ENCODE data around the gene MIF4GD. TPM values are rescaled to one million over a fixed set of nuclear protein-coding genes. Genes with fewer than 3 reads are reported as not detected.

MIF4GD gene
- total RNA-seq, 1 donor from 2014 or later = 19.0 TPM

DNA sequence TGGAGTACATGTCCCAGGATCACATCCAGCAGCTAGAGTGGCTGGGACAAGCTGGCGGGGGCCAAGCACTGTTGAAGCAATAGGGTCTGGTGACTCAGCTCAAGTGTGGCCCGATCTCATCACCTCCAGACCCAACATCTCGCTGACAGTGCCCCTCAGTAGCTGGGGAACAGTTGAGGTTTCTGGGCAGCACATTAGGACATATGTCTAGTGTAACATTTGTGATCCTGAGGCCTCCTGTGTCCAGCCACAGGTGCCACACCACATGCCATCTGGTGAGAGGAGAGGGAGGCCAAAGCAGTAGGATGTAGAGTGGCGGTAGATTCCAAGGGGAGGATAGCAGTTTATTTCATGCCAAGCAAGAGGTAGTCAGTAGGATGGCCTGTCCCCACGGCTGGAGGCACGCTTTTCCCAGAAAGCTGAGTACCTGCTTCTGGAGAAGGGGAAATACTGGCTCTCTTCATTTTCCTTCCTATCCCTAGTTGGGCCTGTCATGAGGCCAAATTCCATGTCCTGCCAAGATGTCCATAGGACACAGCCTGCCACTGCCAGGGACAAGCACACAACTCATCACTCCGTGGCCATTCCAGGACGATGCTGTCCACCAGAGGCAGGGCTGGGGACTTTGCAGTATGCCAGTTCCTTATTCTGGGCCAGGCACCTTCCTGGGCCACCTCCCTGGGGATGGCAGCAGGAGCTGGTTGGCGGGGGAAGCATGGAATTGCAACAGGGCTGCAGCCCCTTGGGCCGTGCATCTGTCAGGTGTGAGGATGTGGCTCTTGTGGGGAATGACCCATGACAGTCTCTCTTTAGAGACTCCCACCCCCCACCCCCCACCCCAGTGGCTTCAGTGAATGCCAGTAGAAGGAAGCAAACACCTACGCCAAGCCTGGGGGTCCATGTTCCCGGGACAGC, 33.7 kb downstream of the MIF4GD start:
- Mint-ChIP-seq H3K4me3 (ENCODE audit: unreplicated experiment) (no peak overlapping the region), H3K36me3 (ENCODE audit: low read depth) (peaks cover 25% of the 10 kb centered on the region), H3K4me1 (ENCODE audit: low read depth) (no peaks in the 10 kb centered on the region), H3K9me3 (ENCODE audit: low read depth) (no peaks in the 10 kb centered on the region), H3K27ac (ENCODE audit: unreplicated experiment) (peak overlapping the region; percentile 66), H3K27me3 (ENCODE audit: low read depth) (no peaks in the 10 kb centered on the region)
- no peak for DNase-seq (ENCODE audit: low spot score)
- TF ChIP-seq, protein P1, sequence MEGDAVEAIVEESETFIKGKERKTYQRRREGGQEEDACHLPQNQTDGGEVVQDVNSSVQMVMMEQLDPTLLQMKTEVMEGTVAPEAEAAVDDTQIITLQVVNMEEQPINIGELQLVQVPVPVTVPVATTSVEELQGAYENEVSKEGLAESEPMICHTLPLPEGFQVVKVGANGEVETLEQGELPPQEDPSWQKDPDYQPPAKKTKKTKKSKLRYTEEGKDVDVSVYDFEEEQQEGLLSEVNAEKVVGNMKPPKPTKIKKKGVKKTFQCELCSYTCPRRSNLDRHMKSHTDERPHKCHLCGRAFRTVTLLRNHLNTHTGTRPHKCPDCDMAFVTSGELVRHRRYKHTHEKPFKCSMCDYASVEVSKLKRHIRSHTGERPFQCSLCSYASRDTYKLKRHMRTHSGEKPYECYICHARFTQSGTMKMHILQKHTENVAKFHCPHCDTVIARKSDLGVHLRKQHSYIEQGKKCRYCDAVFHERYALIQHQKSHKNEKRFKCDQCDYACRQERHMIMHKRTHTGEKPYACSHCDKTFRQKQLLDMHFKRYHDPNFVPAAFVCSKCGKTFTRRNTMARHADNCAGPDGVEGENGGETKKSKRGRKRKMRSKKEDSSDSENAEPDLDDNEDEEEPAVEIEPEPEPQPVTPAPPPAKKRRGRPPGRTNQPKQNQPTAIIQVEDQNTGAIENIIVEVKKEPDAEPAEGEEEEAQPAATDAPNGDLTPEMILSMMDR (IDR thresholded peaks at IDR 0.05) = no peak

DNA sequence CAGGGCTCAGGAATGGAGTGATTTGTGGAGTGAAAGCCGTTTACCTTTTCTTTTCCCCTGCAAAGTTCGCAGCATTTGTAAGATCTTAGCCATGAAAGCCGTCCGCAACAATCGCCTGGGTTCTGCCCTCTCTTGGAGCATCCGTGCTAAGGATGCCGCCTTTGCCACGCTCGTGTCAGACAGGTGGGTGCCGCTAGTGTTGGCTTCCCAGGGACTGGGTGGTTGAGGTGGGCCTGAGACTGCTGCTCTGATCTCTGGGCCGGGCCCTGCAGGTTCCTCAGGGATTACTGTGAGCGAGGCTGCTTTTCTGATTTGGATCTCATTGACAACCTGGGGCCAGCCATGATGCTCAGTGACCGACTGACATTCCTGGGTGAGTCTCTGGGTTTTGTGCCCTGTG, 38.2 kb downstream of the MIF4GD start:
- TF ChIP-seq, protein P1 (IDR thresholded peaks at IDR 0.05) = no peak
- no peak for DNase-seq (ENCODE audit: low spot score)
- Mint-ChIP-seq H3K9me3 (ENCODE audit: low read depth) (no peaks in the 10 kb centered on the region), H3K27me3 (ENCODE audit: low read depth) (no peaks in the 10 kb centered on the region), H3K27ac (ENCODE audit: unreplicated experiment) (no peak overlapping the region), H3K4me3 (ENCODE audit: unreplicated experiment) (no peak overlapping the region), H3K36me3 (ENCODE audit: low read depth) (peaks cover 26% of the 10 kb centered on the region), H3K4me1 (ENCODE audit: low read depth) (no peaks in the 10 kb centered on the region)

DNA sequence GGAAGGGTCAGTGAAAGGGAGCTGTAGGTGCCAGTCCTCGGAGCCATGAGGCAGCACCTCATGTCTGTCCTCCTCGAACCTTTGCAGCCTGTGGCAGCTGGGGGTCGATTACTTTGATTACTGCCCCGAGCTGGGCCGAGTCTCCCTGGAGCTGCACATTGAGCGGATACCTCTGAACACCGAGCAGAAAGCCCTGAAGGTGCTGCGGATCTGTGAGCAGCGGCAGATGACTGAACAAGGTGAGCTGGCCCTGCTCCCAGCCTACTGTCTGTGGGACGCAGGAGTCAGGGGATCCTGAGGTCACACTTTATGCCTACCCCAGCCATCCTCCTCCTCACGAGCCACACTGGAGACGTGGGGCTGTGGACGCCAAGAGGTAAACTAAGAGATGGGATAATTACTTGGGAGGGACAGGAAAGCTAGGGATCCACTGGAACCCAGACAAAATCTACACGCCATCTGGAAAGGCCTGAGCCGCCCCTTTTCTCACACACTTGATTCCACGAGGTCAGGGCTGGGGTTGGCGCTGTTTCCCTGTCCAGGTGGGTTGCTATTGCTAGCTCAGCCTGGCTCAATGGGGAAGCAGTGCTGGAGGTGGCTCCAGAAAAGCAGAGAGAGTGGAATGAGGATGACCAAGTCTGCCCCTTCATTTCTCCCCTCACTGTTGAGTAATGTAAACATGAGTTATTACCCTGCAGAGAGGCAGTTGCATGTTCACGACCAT, 39.1 kb downstream of the MIF4GD start:
- no peak for DNase-seq (ENCODE audit: low spot score)
- Mint-ChIP-seq H3K4me1 (ENCODE audit: low read depth) (no peaks in the 10 kb centered on the region), H3K4me3 (ENCODE audit: unreplicated experiment) (no peak overlapping the region), H3K9me3 (ENCODE audit: low read depth) (no peaks in the 10 kb centered on the region), H3K27me3 (ENCODE audit: low read depth) (no peaks in the 10 kb centered on the region), H3K36me3 (ENCODE audit: low read depth) (peaks cover 26% of the 10 kb centered on the region), H3K27ac (ENCODE audit: unreplicated experiment) (no peak overlapping the region)
- TF ChIP-seq, protein P1 (IDR thresholded peaks at IDR 0.05) = no peak

DNA sequence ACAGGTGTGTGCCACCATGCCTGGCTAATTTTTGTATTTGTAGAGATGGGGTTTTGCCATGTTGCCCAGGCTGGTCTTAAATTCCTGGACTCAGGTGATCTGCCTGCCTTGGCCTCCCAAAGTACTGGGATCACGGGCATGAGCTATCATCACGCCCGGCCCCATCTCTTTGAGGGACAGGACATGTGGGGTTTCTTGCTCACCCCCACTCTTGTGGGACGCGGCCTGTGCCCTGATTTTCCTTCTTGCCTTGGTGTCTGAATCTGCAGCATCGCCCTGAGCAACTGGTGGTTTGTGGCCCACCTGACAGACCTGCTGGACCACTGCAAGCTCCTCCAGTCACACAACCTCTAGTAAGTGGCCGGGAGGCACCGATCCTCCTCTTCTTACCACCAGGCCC, 40.0 kb downstream of the MIF4GD start:
- TF ChIP-seq, protein P1 (IDR thresholded peaks at IDR 0.05) = no peak
- no peak for DNase-seq (ENCODE audit: low spot score)

DNA sequence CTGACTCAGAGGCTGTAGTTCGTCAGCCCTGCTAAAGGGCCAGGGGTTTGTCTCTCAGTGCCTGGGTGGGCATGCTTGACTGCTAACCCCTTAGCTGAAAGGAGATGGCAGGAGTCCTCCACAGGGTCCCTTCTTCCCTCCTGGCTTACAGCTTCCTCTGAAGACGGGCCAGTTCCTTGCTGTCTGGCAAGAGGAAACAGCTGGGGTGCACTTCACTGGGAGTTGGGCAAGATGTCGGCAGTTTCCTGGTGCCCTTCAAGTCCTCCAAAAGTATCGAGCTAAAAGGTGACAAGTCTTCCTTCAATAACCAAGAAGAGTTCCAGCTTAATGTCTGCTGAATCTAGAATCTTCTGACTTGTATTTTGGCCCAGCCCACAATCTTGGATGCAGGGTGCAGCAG, 42.2 kb downstream of the MIF4GD start:
- Mint-ChIP-seq H3K27me3 (ENCODE audit: low read depth) (no peaks in the 10 kb centered on the region), H3K27ac (ENCODE audit: unreplicated experiment) (no peak overlapping the region), H3K4me3 (ENCODE audit: unreplicated experiment) (no peak overlapping the region), H3K36me3 (ENCODE audit: low read depth) (peaks cover 28% of the 10 kb centered on the region), H3K9me3 (ENCODE audit: low read depth) (no peaks in the 10 kb centered on the region), H3K4me1 (ENCODE audit: low read depth) (no peaks in the 10 kb centered on the region)
- TF ChIP-seq, protein P1 (IDR thresholded peaks at IDR 0.05) = no peak
- no peak for DNase-seq (ENCODE audit: low spot score)

More for the DNA sequence above, 40.0 kb downstream of the MIF4GD start:
- H3K9me3 Mint-ChIP-seq (ENCODE audit: low read depth) = no peaks in the 10 kb centered on the region
- H3K4me3 Mint-ChIP-seq (ENCODE audit: unreplicated experiment) = no peak overlapping the region
- no peak overlapping the region for H3K27ac Mint-ChIP-seq (ENCODE audit: unreplicated experiment)
- no peaks in the 10 kb centered on the region for H3K27me3 Mint-ChIP-seq (ENCODE audit: low read depth)
- H3K4me1 Mint-ChIP-seq (ENCODE audit: low read depth) = no peaks in the 10 kb centered on the region
- H3K36me3 Mint-ChIP-seq (ENCODE audit: low read depth) = peaks cover 26% of the 10 kb centered on the region

All from chondrocyte (in vitro differentiated cells).